Uterus (tissue), 2 donors: ENCODE results near the gene STAMBP.

ENCODE experiments used
- CTCF ChIP-seq, 4 experiments: fragments of 200-600 bp in 2 of 4; fragments of 450-650 bp in 2 of 4; sonication (generic) in 2 of 4; IDR thresholded peaks; one replicate each; pipeline ENCODE4 v1.5.1; 2016 to 2019; ENCODE audit warnings: antibody characterized with exemption in 4 of 4, mild to moderate bottlenecking in 2 of 4, moderate library complexity in 1 of 4
- POLR2A ChIP-seq, 2 donors: fragments of 450-650 bp; IDR thresholded peaks; one replicate each; pipeline ENCODE4 v1.6.1; 2016; ENCODE audit warnings: antibody characterized with exemption in 2 of 2, mild to moderate bottlenecking in 1 of 2, moderate library complexity in 1 of 2

GRCh38 chr2:73894475-73894850 lies 65.7 kb downstream of the STAMBP start:
- TF ChIP-seq CTCF (IDR thresholded peaks at IDR 0.05): no peak
- TF ChIP-seq POLR2A (IDR thresholded peaks at IDR 0.05): no peak
